K562 (cell line): ENCODE measurements around the gene AP1S3. TPM values are rescaled to one million over a fixed set of nuclear protein-coding genes. Genes with fewer than 3 reads are reported as not detected.
"Not testable (repeated sequence)": the region's sequence is repeated elsewhere in the genome, so short reads cannot be mapped to it uniquely, and the experiment has no call there.

Source experiments
- ATAC-seq: fragments of 200-7000 bp; cut with Tn5 transposase; 3 replicates; pipeline ENCODE4 v1.9.1; 2020; ENCODE audit warnings: moderate library complexity
- BruUV-seq: library from RNA; stranded (reverse); fragments of 400-500 nt; replicated peaks from 2 replicates; lab custom pipeline; 2021; lab: Mats Ljungman, UMichigan
- CTCF ChIA-PET: fragments of 300-600 bp; formaldehyde crosslinking; extraction: SDS; loops from one replicate; lab custom pipeline; 2021; ENCODE audit warnings: low intra/inter-chr PET ratio; lab: Yijun Ruan, JAX
- POLR2A ChIA-PET: fragments of 300-600, 350-650 bp; sonication (Branson Sonifier 250); formaldehyde crosslinking; extraction: SDS; loops from one replicate; lab custom pipeline; 2021; ENCODE audit warnings: antibody characterized with exemption, inconsistent platforms; lab: Yijun Ruan, JAX
- DNase-seq, 4 experiments: peaks; one replicate each; pipeline versions ENCODE4 v3.0.0 to v3.0.0-alpha.2; 2011 to 2018; ENCODE audit warnings: low spot score in 3 of 4, mixed read lengths in 3 of 4; ENCODE audit errors: extremely low read depth in 1 of 4
- FAIRE-seq: peaks from 2 replicates; lab custom pipeline; 2011; peaks lifted over from hg19 to GRCh38; lab: Jason Lieb, UNC
- H2AFZ ChIP-seq: 2 replicates; pipeline ENCODE4 v1.6.0; 2011; ENCODE audit warnings: low read depth, low read length, control low read depth, inconsistent platforms
- H3K27ac ChIP-seq: fragments of 200-600 bp; 3 replicates; pipeline ENCODE4 v1.8.0; 2011; ENCODE audit warnings: low read depth, mild to moderate bottlenecking, control low read depth, inconsistent platforms, low read length, moderate library complexity, mixed read lengths; ENCODE audit errors: extremely low read depth
- H3K27me3 ChIP-seq, 2 experiments: fragments of 300-600 bp in 1 of 2; 2 replicates in 1 of 2; 3 replicates in 1 of 2; pipeline versions ENCODE4 v1.6.0 to v1.8.0; 2011; ENCODE audit warnings: inconsistent platforms in 2 of 2, low read length in 2 of 2, mild to moderate bottlenecking in 1 of 2, mixed read lengths in 1 of 2, moderate library complexity in 1 of 2; ENCODE audit not compliant: control insufficient read depth in 2 of 2, insufficient read depth in 2 of 2
- H3K36me3 ChIP-seq: fragments of 300-600 bp; 3 replicates; pipeline ENCODE4 v1.8.0; 2011; ENCODE audit warnings: mild to moderate bottlenecking, low read length, inconsistent platforms; ENCODE audit not compliant: control insufficient read depth, insufficient read depth
- H3K4me1 ChIP-seq, 2 experiments: fragments of 200-600 bp in 1 of 2; replicated peaks in 1 of 2; 2 replicates in 1 of 2; 3 replicates in 1 of 2; pipeline versions ENCODE4 v1.5.1 to v1.8.0; 2011; ENCODE audit warnings: inconsistent platforms in 2 of 2, low read length in 2 of 2, mild to moderate bottlenecking in 1 of 2, mixed read lengths in 1 of 2, moderate library complexity in 1 of 2; ENCODE audit not compliant: control insufficient read depth in 2 of 2, insufficient read depth in 2 of 2
- H3K4me2 ChIP-seq: 2 replicates; pipeline ENCODE4 v1.6.1; 2011; ENCODE audit warnings: low read length, control low read depth, inconsistent platforms, mixed read lengths; ENCODE audit not compliant: insufficient read depth
- H3K4me3 ChIP-seq: fragments of 200-600 bp; sonication (generic), shearing (Covaris generic); 2 replicates; pipeline ENCODE4 v1.5.1; 2016; ENCODE audit warnings: control low read depth, inconsistent platforms
- H3K79me2 ChIP-seq: fragments of 200-600 bp; 3 replicates; pipeline ENCODE4 v1.8.0; 2011; ENCODE audit warnings: low read length, inconsistent platforms; ENCODE audit not compliant: control insufficient read depth, insufficient read depth
- H3K9ac ChIP-seq, 2 experiments: 2 replicates each; pipeline versions ENCODE4 v1.6.0 to v1.6.1; 2011; ENCODE audit warnings: low read depth in 2 of 2, low read length in 2 of 2, control low read depth in 1 of 2, inconsistent platforms in 1 of 2, mild to moderate bottlenecking in 1 of 2, mixed read lengths in 1 of 2; ENCODE audit not compliant: insufficient read depth in 1 of 2
- H3K9me1 ChIP-seq: one replicate; pipeline ENCODE4 v1.6.0; 2011; ENCODE audit warnings: inconsistent platforms, mild to moderate bottlenecking, low read length, moderate library complexity; ENCODE audit not compliant: control insufficient read depth, insufficient read depth
- H3K9me3 ChIP-seq: replicated peaks from 2 replicates; pipeline ENCODE4 v1.5.1; 2011; ENCODE audit warnings: low read depth, low read length, inconsistent platforms; ENCODE audit not compliant: control insufficient read depth, insufficient read depth
- H4K20me1 ChIP-seq: replicated peaks from 2 replicates; pipeline ENCODE4 v1.6.1; 2011; ENCODE audit warnings: low read length, inconsistent platforms, mixed read lengths; ENCODE audit not compliant: control insufficient read depth, insufficient read depth
- C11orf30 ChIP-seq: fragments of 450-650 bp; IDR thresholded peaks from 2 replicates; pipeline ENCODE4 v1.6.1; 2016; ENCODE audit warnings: low read depth, mild to moderate bottlenecking
- FOSL1 ChIP-seq: fragments of 200-800 bp; sonication (Bioruptor generic); conservative IDR thresholded peaks from 2 replicates; pipeline ENCODE4 v1.6.1; 2016; ENCODE audit warnings: missing genetic modification characterization, missing compliant biosample characterization
- JUND ChIP-seq, 2 experiments: IDR thresholded peaks; 2 replicates in 1 of 2; 3 replicates in 1 of 2; pipeline ENCODE4 v1.6.1; 2011; ENCODE audit warnings: borderline replicate concordance in 2 of 2, low read depth in 2 of 2, low read length in 2 of 2, improper control_type of control experiment in 1 of 2, missing biosample characterization in 1 of 2, missing genetic modification characterization in 1 of 2, missing genetic modification reagents in 1 of 2
- KLF16 ChIP-seq: IDR thresholded peaks from 2 replicates; pipeline ENCODE4 v1.6.1; 2016; ENCODE audit warnings: antibody characterized with exemption
- SMC3 ChIP-seq: conservative IDR thresholded peaks from 2 replicates; pipeline ENCODE4 v1.6.1; 2011; ENCODE audit warnings: low read depth, low read length, improper control_type of control experiment; ENCODE audit not compliant: insufficient read depth
- STAT5A ChIP-seq: IDR thresholded peaks from 2 replicates; pipeline ENCODE4 v1.6.1; 2012; ENCODE audit warnings: low read length, inconsistent platforms, borderline replicate concordance
- TSC22D4 ChIP-seq: fragments of 450-650 bp; IDR thresholded peaks from 2 replicates; pipeline ENCODE4 v1.6.1; 2016; ENCODE audit warnings: missing genetic modification characterization, missing biosample characterization, control low read depth
- WGBS: fragments of 100-300 bp; shearing (Covaris generic); methylation state at CpG from one replicate; pipeline ENCODE4 v1.1.6; 2016; ENCODE audit warnings: low coverage, mixed read lengths; ENCODE audit not compliant: insufficient coverage; ENCODE audit errors: missing lambda C conversion rate; 5-methylcytosine and 5-hydroxymethylcytosine counted together
- in situ Hi-C: fragments of 300-500 bp; cut with MboI; formaldehyde crosslinking; loops from 4 replicates; pipeline ENCODE4 v1.15.0; 2018; ENCODE audit warnings: inconsistent platforms, mixed read lengths
- intact Hi-C: fragments of 100-400 bp; cut with micrococcal nuclease; formaldehyde crosslinking; loops from 2 replicates; pipeline ENCODE4 v1.14.2; 2022
- polyA plus RNA-seq, 8 experiments: library from polyadenylated mRNA; depleted of rRNA in 4 of 8; stranded (reverse) in 5 of 8; unstranded in 3 of 8; fragments of >200 nt; fragmentation: Nextera tagmentation in 2 of 8; fragmentation: Illumina TruSeq in 1 of 8; extraction: Ambion mirVana in 2 of 8; extraction: Trizol in 1 of 8; gene quantifications; 2 replicates each; pipeline versions ENCODE4 v1.2.1 to v1.2.3, GENCODE V29; 2011 to 2014; ENCODE audit warnings: inconsistent platforms in 1 of 8, missing spikeins in 1 of 8
- total RNA-seq, 7 experiments: library from RNA; depleted of rRNA in 6 of 7; stranded (reverse); fragments of >200 nt in 6 of 7; fragmentation: Illumina TruSeq in 2 of 7; extraction: Trizol in 2 of 7; gene quantifications; 2 replicates each; pipeline versions ENCODE4 v1.2.1 to v1.2.3, GENCODE V29; 2011 to 2021; ENCODE audit warnings: low replicate concordance in 1 of 7
- TF ChIP-seq, protein P1 (sequence below), 3 experiments: IDR thresholded peaks in 2 of 3; conservative IDR thresholded peaks in 1 of 3; 2 replicates each; pipeline ENCODE4 v1.5.1; 2011 to 2012; ENCODE audit warnings: low read length in 3 of 3, mild to moderate bottlenecking in 3 of 3, control low read depth in 2 of 3, improper control_type of control experiment in 1 of 3, inconsistent platforms in 1 of 3, low read depth in 1 of 3, mixed read lengths in 1 of 3, moderate library complexity in 1 of 3; ENCODE audit not compliant: insufficient read depth in 2 of 3
- TF ChIP-seq, protein P2 (sequence below): fragments of 450-650 bp; IDR thresholded peaks from 2 replicates; pipeline ENCODE4 v1.6.1; 2016; ENCODE audit warnings: borderline replicate concordance

The AP1S3 gene
- total and polyA plus RNA-seq, 9 of the 15 experiments (the other 6 are each of a cell fraction or from before 2014, with no cell fraction given) = 0.50 to 3.8 (median 2.1) TPM

DNA sequence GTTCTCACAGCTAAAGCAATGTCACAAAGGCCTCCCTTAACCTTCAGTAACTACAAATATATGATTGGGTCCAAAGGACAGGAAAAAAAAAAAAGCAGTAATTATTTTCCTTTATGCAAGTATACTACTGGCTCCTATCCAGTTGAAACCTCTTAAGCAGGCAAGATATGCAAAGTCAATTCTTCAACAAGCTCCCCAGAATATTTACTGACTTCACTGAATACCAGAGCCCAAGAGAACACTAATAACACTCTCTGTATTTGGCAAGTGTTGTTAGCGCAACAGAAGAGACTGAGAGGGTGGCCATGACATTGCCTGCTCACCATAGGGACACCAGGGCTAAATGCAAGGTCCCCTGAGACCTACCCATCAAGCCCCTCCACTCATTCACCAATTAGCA, 74.5 kb downstream of the AP1S3 start (continued):
- TF ChIP-seq KLF16 (no peak), JUND (IDR thresholded peaks at IDR 0.05; ENCODE audit: borderline replicate concordance, low read depth, low read length) (no peak), JUND (tag; IDR thresholded peaks at IDR 0.05; ENCODE audit: borderline replicate concordance, low read depth, low read length) (no peak), STAT5A (no peak)

DNA sequence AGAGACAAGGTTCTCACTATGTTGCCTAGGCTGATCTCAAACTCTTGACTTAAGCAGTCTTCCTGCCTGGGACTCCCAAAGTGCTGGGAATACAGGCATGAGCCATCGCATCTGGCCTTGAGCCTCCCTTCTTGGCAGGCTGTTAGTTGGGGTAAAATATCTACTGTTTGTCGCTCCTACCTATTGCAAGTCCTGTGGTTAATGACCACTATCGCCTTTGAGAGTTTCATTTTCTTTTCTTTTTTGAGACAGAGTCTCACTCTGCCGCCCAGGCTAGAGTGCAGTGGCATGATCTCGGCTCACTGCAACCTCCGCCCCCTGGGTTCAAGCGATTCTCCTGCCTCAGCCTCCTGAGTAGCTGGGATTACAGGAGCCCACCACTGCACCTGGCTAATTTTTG, 75.6 kb downstream of the AP1S3 start:
- H2AFZ ChIP-seq, H3K9ac ChIP-seq, H3K27me3 ChIP-seq, in situ Hi-C loops, ATAC-seq, H3K27ac ChIP-seq, DNase-seq, H3K4me2 ChIP-seq, POLR2A ChIA-PET, H3K36me3 ChIP-seq, H3K79me2 ChIP-seq, CTCF ChIA-PET, H3K4me1 ChIP-seq, H4K20me1 ChIP-seq, H3K9me3 ChIP-seq, intact Hi-C loops, BruUV-seq, FAIRE-seq, H3K9me1 ChIP-seq, H3K4me3 ChIP-seq: not testable (repeated sequence)
- 16% methylated on average over 4 of the region's 7 CpGs for WGBS

DNA sequence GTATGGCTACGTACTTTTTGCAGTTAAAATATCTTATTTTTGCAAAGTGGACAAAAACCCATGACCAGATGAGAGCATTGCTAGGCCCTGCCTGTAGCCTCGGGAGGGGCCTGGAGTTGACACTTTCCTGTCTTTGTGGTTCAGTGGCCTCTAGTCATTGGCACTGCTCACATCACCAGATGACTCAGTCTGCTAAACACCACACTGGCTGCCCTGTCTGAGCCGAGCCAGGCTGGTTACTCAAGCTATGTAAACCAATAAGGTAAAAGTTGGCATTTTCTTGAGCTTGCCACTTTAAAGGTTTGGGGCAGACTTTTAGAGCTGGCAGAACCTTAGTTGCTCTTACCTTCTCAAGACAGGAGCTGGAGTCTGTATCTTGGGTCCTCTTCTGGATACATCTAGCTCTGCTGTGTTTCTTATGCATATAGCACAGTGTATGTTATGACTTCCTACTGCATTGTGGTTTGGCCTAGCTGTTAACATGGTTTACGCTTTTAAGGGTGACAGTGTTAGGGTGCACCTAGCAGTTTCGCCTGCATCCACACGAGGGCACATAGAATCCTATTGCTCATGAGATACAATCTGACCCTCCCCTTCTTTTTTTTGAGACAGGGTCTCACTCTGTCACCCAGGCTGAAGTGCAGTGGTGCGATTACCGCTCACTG, 76.4 kb downstream of the AP1S3 start:
- H2AFZ ChIP-seq = no peak overlapping the region
- peak; percentile 83 for ATAC-seq
- DNase-seq = peak in 1 of 4 experiments; percentile 8
- no peaks in the 10 kb centered on the region for H3K27me3 ChIP-seq
- H3K9ac ChIP-seq = no peak overlapping the region
- H4K20me1 ChIP-seq = no peaks in the 10 kb centered on the region
- no peaks in the 10 kb centered on the region for H3K9me3 ChIP-seq
- intact Hi-C loops (no loop called here), in situ Hi-C loops (no loop called here)
- no peaks in the 10 kb centered on the region for H3K4me1 ChIP-seq
- FAIRE-seq = no peak
- no peak overlapping the region for H3K27ac ChIP-seq
- H3K79me2 ChIP-seq = no peaks in the 10 kb centered on the region
- H3K36me3 ChIP-seq = no peaks in the 10 kb centered on the region
- H3K4me3 ChIP-seq = no peak overlapping the region
- no TSS peak for BruUV-seq
- ChIA-PET POLR2A (no interaction called here), CTCF (no interaction called here)
- 34% methylated on average over 8 of the region's 8 CpGs for WGBS
- H3K4me2 ChIP-seq = no peak overlapping the region
- H3K9me1 ChIP-seq = no peaks in the 10 kb centered on the region
- TF ChIP-seq SMC3 = 0 out of 2 replicates have a peak, but pooled peaks have one; percentile 4
- TF ChIP-seq, protein P1, sequence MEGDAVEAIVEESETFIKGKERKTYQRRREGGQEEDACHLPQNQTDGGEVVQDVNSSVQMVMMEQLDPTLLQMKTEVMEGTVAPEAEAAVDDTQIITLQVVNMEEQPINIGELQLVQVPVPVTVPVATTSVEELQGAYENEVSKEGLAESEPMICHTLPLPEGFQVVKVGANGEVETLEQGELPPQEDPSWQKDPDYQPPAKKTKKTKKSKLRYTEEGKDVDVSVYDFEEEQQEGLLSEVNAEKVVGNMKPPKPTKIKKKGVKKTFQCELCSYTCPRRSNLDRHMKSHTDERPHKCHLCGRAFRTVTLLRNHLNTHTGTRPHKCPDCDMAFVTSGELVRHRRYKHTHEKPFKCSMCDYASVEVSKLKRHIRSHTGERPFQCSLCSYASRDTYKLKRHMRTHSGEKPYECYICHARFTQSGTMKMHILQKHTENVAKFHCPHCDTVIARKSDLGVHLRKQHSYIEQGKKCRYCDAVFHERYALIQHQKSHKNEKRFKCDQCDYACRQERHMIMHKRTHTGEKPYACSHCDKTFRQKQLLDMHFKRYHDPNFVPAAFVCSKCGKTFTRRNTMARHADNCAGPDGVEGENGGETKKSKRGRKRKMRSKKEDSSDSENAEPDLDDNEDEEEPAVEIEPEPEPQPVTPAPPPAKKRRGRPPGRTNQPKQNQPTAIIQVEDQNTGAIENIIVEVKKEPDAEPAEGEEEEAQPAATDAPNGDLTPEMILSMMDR (IDR thresholded peaks at IDR 0.05 in 2 of 3, conservative IDR thresholded peaks at IDR 0.05 in 1 of 3; ENCODE audit: insufficient read depth in 2 of 3, low read depth in 1 of 3, low read length in 3 of 3) = peak in 1 of 3 experiments; percentile 33; a peak in 1 of 6 replicates
- no peak for TF ChIP-seq TSC22D4 (tag)
- TF ChIP-seq C11orf30 = peak; percentile 31; the same call in 1 of the 2 replicates
- peak; percentile 52 for TF ChIP-seq FOSL1 (tag)
- TF ChIP-seq, protein P2, sequence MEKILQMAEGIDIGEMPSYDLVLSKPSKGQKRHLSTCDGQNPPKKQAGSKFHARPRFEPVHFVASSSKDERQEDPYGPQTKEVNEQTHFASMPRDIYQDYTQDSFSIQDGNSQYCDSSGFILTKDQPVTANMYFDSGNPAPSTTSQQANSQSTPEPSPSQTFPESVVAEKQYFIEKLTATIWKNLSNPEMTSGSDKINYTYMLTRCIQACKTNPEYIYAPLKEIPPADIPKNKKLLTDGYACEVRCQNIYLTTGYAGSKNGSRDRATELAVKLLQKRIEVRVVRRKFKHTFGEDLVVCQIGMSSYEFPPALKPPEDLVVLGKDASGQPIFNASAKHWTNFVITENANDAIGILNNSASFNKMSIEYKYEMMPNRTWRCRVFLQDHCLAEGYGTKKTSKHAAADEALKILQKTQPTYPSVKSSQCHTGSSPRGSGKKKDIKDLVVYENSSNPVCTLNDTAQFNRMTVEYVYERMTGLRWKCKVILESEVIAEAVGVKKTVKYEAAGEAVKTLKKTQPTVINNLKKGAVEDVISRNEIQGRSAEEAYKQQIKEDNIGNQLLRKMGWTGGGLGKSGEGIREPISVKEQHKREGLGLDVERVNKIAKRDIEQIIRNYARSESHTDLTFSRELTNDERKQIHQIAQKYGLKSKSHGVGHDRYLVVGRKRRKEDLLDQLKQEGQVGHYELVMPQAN = no peak
